Fibroblast of the aortic adventitia (primary cell): ENCODE results near the gene ZNF487. TPM values are rescaled to one million over a fixed set of nuclear protein-coding genes. Genes with fewer than 3 reads are reported as not detected.
A peak's percentile ranks its signal among the peaks of the same experiment; 100 is the strongest.
"Not testable (repeated sequence)": the region's sequence is repeated elsewhere in the genome, so short reads cannot be mapped to it uniquely, and the experiment has no call there.

ENCODE experiments used
- DNase-seq: peaks from one replicate; pipeline ENCODE4 v3.0.0-alpha.2; 2010; ENCODE audit warnings: low read depth
- H3K4me3 ChIP-seq: 2 replicates; pipeline ENCODE4 v1.5.1; 2011; ENCODE audit warnings: low read depth, mild to moderate bottlenecking, control low read depth, low read length, moderate library complexity
- CTCF ChIP-seq: IDR thresholded peaks from 2 replicates; pipeline ENCODE4 v1.5.1; 2011; ENCODE audit warnings: mild to moderate bottlenecking, low read length, control low read depth, inconsistent platforms; ENCODE audit not compliant: insufficient read depth
- total RNA-seq: library from RNA; depleted of rRNA; stranded (reverse); fragments of >200 nt; gene quantifications from 2 replicates; pipeline ENCODE4 v1.2.3, GENCODE V29; 2012; ENCODE audit warnings: low replicate concordance

The ZNF487 gene
- total RNA-seq: 6.1 and 36.5 TPM in 2 replicates

GRCh38 chr10:43436291-43437140 lies at the start of gene ZNF487:
TSS of gene ZNF487 (plus strand) at chr10:43437111. CDS start at chr10:43475814, 38,703 bp downstream.
- DNase-seq: peak; percentile 82
- peak within 1 kb of the TSS; percentile 95 for H3K4me3 ChIP-seq
- TF ChIP-seq CTCF: peak; percentile 22

- no peak overlapping the region for H3K4me3 ChIP-seq
- DNase-seq: no peak
- no peak for TF ChIP-seq CTCF
Measured at GRCh38 chr10:43387678-43388032, 49.3 kb upstream of the ZNF487 start.

- no peak for TF ChIP-seq CTCF
- no peak overlapping the region for H3K4me3 ChIP-seq
- DNase-seq: no peak
Measured at GRCh38 chr10:43389867-43390266, 47.0 kb upstream of the ZNF487 start.

- DNase-seq: no peak
- TF ChIP-seq CTCF: no peak
Measured at GRCh38 chr10:43390333-43390732, 46.6 kb upstream of the ZNF487 start.

GRCh38 chr10:43390759-43391158 lies 46.2 kb upstream of the ZNF487 start:
- TF ChIP-seq CTCF: peak; percentile 70
- peak; percentile 66 for DNase-seq
- H3K4me3 ChIP-seq: no peak overlapping the region

More at GRCh38 chr10:43390333-43390732, 46.6 kb upstream of the ZNF487 start:
- no peak overlapping the region for H3K4me3 ChIP-seq

GRCh38 chr10:43391496-43391895 lies 45.4 kb upstream of the ZNF487 start:
- TF ChIP-seq CTCF: no peak
- DNase-seq: no peak

GRCh38 chr10:43392748-43393147 lies 44.2 kb upstream of the ZNF487 start:
- no peak for DNase-seq
- TF ChIP-seq CTCF: no peak

More at GRCh38 chr10:43391496-43391895, 45.4 kb upstream of the ZNF487 start:
- H3K4me3 ChIP-seq: no peak overlapping the region

GRCh38 chr10:43393186-43393585 lies 43.7 kb upstream of the ZNF487 start:
- not testable (repeated sequence) for DNase-seq, H3K4me3 ChIP-seq

More at GRCh38 chr10:43392748-43393147, 44.2 kb upstream of the ZNF487 start:
- no peak overlapping the region for H3K4me3 ChIP-seq
